ENCODE data around the gene CYSRT1.

The CYSRT1 gene

DNA sequence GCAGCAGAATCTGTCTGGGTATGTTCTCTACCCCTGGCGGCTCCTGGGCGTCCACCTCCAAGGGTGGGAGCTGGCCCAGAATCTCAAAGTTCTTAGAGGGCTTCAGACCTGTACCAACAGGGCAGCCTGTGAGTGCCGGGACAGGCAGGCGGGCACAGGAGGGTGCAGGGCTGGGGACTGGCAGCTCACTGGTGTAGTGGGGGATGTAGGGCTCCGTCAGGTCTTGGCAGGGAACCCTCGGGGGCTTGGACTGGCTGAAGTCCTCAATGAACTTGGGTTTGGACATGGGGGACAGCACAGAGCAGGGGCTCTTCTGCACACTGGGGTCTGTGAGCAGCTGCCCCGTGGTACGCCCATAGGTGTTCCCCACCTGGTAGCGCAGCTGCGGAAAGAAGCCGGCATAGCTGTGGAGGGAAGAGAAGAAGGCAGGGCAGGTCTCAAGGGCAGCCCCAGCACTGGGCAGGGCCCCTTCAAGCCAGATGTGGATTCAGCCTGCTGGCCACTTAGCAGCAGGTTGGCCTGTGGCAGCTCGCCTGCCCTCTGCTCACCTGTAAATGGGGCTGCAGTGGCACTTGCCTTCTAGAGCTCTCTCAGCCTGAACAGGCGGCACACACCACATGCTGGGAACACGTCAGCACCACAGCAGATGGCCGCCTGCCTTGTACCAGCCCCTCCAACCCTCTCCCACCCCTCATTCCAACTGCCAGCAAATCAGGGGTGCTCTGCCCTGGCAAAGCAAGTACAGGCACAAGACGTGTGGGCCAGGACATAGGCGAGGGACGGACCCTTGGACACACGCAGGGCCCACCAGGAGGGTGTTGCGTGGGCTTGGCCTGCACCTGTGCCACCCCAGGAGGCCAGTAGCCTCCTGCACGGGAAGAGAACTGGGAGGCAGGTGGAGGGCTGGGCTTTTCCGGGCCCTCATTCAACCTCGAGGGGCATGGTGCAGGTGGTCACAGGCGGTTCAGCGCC is 20.8 kb downstream of the CYSRT1 start:
- no peak for DNase-seq (ENCODE audit: low read depth)
- H3K4me3 ChIP-seq (replicated peaks; ENCODE audit: low read depth, low read length) = no peak overlapping the region
- TF ChIP-seq, protein P1, sequence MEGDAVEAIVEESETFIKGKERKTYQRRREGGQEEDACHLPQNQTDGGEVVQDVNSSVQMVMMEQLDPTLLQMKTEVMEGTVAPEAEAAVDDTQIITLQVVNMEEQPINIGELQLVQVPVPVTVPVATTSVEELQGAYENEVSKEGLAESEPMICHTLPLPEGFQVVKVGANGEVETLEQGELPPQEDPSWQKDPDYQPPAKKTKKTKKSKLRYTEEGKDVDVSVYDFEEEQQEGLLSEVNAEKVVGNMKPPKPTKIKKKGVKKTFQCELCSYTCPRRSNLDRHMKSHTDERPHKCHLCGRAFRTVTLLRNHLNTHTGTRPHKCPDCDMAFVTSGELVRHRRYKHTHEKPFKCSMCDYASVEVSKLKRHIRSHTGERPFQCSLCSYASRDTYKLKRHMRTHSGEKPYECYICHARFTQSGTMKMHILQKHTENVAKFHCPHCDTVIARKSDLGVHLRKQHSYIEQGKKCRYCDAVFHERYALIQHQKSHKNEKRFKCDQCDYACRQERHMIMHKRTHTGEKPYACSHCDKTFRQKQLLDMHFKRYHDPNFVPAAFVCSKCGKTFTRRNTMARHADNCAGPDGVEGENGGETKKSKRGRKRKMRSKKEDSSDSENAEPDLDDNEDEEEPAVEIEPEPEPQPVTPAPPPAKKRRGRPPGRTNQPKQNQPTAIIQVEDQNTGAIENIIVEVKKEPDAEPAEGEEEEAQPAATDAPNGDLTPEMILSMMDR (IDR thresholded peaks at IDR 0.05; ENCODE audit: low read length, missing control alignments) = no peak

DNA sequence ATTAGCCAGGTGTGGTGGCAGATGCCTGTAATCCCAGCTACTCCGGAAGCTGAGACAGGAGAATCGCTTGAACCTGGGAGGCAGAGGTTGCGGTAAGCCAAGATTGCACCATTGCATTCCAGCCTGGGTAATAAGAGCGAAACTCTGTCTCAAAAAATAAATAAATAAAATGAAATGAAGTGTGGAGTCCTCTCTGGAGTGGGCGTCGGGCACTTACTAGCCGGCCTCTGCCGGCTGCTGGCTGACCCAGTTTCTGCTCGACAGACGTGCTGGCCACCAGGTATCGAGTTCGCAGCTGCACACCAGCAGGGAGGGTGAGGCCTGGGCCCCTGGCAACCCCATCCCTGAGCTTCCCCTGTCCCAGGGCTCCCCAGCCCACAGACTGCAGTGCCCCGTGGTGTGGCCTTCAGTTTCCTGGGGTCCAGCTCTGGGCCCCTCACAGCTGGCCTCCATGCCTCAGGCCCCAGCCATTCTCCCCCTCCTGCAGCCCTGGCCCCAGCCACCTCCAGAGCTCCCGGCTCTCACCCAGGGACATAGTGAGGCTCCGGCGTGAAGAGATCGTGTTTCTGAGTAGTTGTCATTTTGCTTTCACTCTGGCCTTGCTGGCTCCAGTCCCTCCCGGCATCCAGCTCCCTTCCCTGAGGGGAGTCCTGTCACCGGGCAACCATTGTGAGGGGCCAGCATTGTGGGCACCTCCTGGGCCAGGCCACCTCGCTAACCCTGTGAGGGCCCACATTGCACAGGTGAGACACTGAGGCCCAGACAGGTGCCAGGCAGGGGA is 22.4 kb downstream of the CYSRT1 start:
- H3K4me3 ChIP-seq (replicated peaks; ENCODE audit: low read depth, low read length) = no peak overlapping the region

DNA sequence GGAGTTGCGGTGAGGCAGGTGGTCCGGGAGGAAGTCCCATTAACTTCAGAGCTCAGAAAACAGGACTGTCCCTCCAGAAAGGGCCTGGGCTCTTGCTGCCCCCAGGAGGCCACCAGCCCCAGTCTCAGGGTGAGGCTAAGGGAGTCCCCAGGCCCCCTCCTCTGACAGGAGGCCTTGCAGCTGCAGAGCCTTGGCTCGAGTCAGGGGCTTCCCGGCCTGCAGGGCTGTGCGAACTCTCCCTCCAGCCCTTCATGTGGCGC is 22.9 kb downstream of the CYSRT1 start:
- TF ChIP-seq, protein P1 (IDR thresholded peaks at IDR 0.05; ENCODE audit: low read length, missing control alignments) = no peak

More for the DNA sequence above, 22.4 kb downstream of the CYSRT1 start:
- DNase-seq (ENCODE audit: low read depth) = no peak
- TF ChIP-seq, protein P1 (IDR thresholded peaks at IDR 0.05; ENCODE audit: low read length, missing control alignments) = no peak

DNA sequence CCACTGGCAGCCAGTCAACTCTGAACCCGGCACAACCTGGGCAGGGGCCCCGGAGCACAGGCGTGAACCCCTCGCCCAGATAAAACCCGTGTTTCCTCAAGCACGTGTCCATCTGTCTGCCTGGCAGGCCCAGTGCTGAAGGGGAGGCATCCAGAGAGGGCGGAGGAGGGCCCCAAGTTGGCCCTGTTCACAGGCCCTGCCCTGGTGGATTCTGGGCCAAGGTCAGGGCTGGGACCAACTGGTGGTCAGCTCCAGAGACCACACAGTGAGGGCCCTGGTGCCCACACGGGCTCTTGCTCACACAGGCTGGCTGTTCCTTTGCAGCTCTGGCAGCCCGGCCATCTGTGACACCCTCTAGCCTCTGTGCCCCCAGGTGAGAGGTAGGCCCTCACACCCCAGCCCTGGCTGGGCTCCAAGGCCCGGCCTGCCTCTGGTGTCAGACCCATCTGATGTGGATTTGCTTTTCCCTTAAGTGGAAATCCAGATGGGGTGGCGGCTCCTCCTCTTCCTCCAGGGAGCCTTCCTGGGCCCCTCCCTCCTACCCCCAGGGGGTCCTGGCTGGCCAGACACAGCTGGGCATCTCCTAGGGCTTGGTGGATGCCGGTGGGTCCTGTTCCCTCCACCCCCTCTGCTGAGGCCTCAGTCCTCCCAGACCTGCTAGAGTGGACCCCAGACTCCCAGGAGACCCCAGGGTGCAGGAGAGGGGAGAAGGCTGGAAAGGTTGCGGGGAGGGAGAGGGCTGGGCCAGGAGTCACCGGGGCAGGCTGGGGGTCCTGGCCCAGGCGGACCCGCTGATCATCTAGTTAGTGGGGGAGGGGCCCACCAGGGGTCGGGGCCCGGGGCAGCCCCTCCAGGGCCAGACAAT is 25.6 kb downstream of the CYSRT1 start:
- H3K4me3 ChIP-seq (replicated peaks; ENCODE audit: low read depth, low read length) = no peak overlapping the region
- no peak for DNase-seq (ENCODE audit: low read depth)
- TF ChIP-seq, protein P1 (IDR thresholded peaks at IDR 0.05; ENCODE audit: low read length, missing control alignments) = no peak

More for the DNA sequence above, 22.9 kb downstream of the CYSRT1 start:
- no peak overlapping the region for H3K4me3 ChIP-seq (replicated peaks; ENCODE audit: low read depth, low read length)
- DNase-seq (ENCODE audit: low read depth) = no peak

DNA sequence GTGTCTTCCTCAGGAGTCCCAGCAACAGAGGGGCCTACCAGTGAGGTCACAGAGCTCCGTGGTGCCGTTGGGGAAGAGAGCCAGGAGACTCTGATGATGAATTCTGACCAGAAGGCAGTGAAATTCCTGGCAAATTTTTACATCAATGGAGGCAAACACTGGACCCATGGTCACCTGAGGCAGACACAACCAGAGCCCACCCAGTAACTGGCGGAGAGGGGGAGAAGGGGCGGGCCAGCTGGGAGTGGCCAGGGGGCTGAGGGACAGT is 26.2 kb downstream of the CYSRT1 start, which contains the start of gene STPG3:
Gene STPG3, plus strand, starts transcription at position 93 of the 268 bp plus-strand sequence. Its CDS starts 1 bp downstream, at position 94.
- DNase-seq (ENCODE audit: low read depth) = no peak
- TF ChIP-seq, protein P1 (IDR thresholded peaks at IDR 0.05; ENCODE audit: low read length, missing control alignments) = no peak
- H3K4me3 ChIP-seq (replicated peaks; ENCODE audit: low read depth, low read length) = no peak within 1 kb of the TSS

DNA sequence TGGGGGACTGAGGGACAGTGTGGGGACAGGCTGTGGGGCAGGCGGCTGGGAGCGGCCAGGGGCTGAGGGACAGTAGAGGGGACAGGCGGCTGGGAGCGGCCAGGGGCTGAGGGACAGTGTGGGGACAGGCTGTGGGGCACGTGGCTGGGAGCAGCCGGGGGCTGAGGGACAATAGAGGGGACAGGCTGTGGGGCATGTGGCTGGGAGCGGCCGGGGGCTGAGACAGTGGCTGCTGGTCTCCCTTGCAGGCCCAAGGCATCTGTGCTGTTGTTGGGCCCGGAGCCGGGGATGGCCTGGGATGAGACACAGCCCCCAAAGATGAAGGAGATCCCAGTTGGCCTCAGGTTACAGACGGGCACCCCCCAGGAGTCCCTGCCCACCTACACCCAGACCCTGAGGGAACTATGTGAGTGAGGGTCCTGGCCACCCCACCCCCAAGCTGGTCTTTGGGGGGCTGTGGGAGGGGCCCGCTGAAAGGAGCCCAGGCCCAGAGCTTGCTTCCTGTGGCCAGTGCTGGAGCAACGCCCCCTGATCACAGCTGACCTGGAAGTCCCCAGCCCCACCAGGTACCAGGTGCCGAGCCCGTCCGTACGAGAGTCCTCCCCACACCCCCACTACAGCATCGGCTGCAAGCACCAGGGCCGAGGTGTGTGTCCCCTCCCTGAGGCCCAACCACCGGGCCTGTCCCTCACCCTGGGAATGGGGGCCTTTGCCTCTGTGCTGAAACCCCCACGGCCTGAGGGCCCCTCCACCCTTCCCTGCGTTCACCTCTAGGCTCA is 26.7 kb downstream of the CYSRT1 start:
- no peak overlapping the region for H3K4me3 ChIP-seq (replicated peaks; ENCODE audit: low read depth, low read length)
- no peak for DNase-seq (ENCODE audit: low read depth)

More for the DNA sequence above, 26.7 kb downstream of the CYSRT1 start:
- TF ChIP-seq, protein P1 (IDR thresholded peaks at IDR 0.05; ENCODE audit: low read length, missing control alignments) = no peak
